Transverse colon (tissue), 4 donors: ENCODE measurements around the gene SSUH2. TPM values are rescaled to one million over a fixed set of nuclear protein-coding genes. Genes with fewer than 3 reads are reported as not detected.

Source experiments
- DNase-seq: peaks from one replicate; pipeline ENCODE4 v3.0.0-alpha.2; 2019
- H3K27ac ChIP-seq, 4 donors: fragments of 200-600 bp; sonication (generic); 2 replicates each; pipeline ENCODE4 v1.5.1; 2016 to 2018; ENCODE audit warnings: inconsistent platforms in 4 of 4
- H3K27me3 ChIP-seq: fragments of 200-600 bp; sonication (generic); 2 replicates; pipeline ENCODE4 v1.5.1; 2017; ENCODE audit warnings: inconsistent platforms
- H3K36me3 ChIP-seq, 4 donors: fragments of 200-600 bp; sonication (generic); 2 replicates each; pipeline ENCODE4 v1.5.1; 2017 to 2019; ENCODE audit warnings: inconsistent platforms in 4 of 4
- H3K4me1 ChIP-seq, 4 donors: fragments of 200-600 bp; sonication (generic); 2 replicates each; pipeline ENCODE4 v1.5.1; 2017 to 2020; ENCODE audit warnings: inconsistent platforms in 4 of 4
- H3K4me3 ChIP-seq, 4 donors: fragments of 200-600 bp; sonication (generic); 1 replicate in 1 of 4; 2 replicates in 3 of 4; pipeline versions ENCODE4 v1.5.1 to v1.6.1; 2017 to 2019; ENCODE audit warnings: inconsistent platforms in 4 of 4
- H3K9me3 ChIP-seq, 2 donors: fragments of 200-600 bp; sonication (generic); 2 replicates each; pipeline ENCODE4 v1.5.1; 2017 to 2019; ENCODE audit warnings: inconsistent platforms in 2 of 2
- CTCF ChIP-seq, 5 experiments: fragments of 200-600 bp in 3 of 5; fragments of 450-650 bp in 2 of 5; sonication (generic) in 3 of 5; IDR thresholded peaks; 1 replicate in 2 of 5; 2 replicates in 3 of 5; pipeline ENCODE4 v1.5.1; 2016 to 2017; ENCODE audit warnings: antibody characterized with exemption in 5 of 5, inconsistent platforms in 3 of 5, mild to moderate bottlenecking in 2 of 5, moderate library complexity in 1 of 5
- EP300 ChIP-seq: sonication (generic); formaldehyde crosslinking; IDR thresholded peaks from one replicate; pipeline ENCODE4 v1.6.1; 2017; ENCODE audit warnings: antibody characterized with exemption, low read depth
- POLR2A ChIP-seq: fragments of 450-650 bp; IDR thresholded peaks from one replicate; pipeline ENCODE4 v1.6.1; 2016; ENCODE audit warnings: antibody characterized with exemption, mild to moderate bottlenecking, moderate library complexity
- POLR2AphosphoS5 ChIP-seq, 3 donors: sonication (generic); formaldehyde crosslinking; IDR thresholded peaks; one replicate each; pipeline ENCODE4 v1.6.1; 2016; ENCODE audit warnings: antibody characterized with exemption in 3 of 3
- WGBS, 2 donors: methylation state at CpG; one replicate each; pipeline ENCODE4 v1.1.5; 2018; ENCODE audit warnings: low coverage in 1 of 2; 5-methylcytosine and 5-hydroxymethylcytosine counted together
- in situ Hi-C, 4 donors: fragments of 200-750 bp; cut with MboI; loops; one replicate each; pipeline versions ENCODE4 v1.15.0 to v1.15.1; 2017; ENCODE audit warnings: low sequenced_read_pairs in 3 of 4, low pct_ligation_motif_present in 1 of 4, low pct_unique_long_range_greater_than_20kb in 1 of 4
- intact Hi-C: fragments of 100-400 bp; cut with DNase I; formaldehyde crosslinking; loops from one replicate; pipeline ENCODE4 v1.15.1; 2023; ENCODE audit warnings: low total_unique reads
- total RNA-seq, 4 donors: library from RNA; depleted of rRNA; stranded (reverse); fragments of >200 nt; gene quantifications; one replicate each; pipeline ENCODE4 v1.1.0, GENCODE V29; 2016

The SSUH2 gene
- total RNA-seq, 4 donors from 2014 or later: 2.9 to 4.1 TPM; not detected in 2

GRCh38 chr3:8595252-8595651 is 49.3 kb downstream of the SSUH2 start:
- H3K27ac ChIP-seq: no peak overlapping the region
- no peak overlapping the region for H3K4me3 ChIP-seq
- TF ChIP-seq CTCF (IDR thresholded peaks at IDR 0.05): no peak
- TF ChIP-seq EP300: no peak
- TF ChIP-seq POLR2A: no peak
- no peak for TF ChIP-seq POLR2AphosphoS5 (IDR thresholded peaks at IDR 0.05)
- in situ Hi-C loops: no loop called here
- 80 to 90% methylated on average over 1 to 3 of the region's 3 CpGs for WGBS, 2 donors
- H3K9me3 ChIP-seq: no peaks in the 10 kb centered on the region
- H3K27me3 ChIP-seq: no peaks in the 10 kb centered on the region
- intact Hi-C loops: no loop called here
- no peaks in the 10 kb centered on the region for H3K4me1 ChIP-seq
- DNase-seq: no peak
- H3K36me3 ChIP-seq: no peaks in the 10 kb centered on the region

GRCh38 chr3:8593021-8593827 is 51.4 kb downstream of the SSUH2 start:
- intact Hi-C loops (no loop called here), in situ Hi-C loops (no loop called here)
- 72 to 88% methylated on average over 5 to 8 of the region's 9 CpGs for WGBS, 2 donors
- DNase-seq: no peak
- no peaks in the 10 kb centered on the region for H3K9me3 ChIP-seq
- no peak for TF ChIP-seq POLR2AphosphoS5 (IDR thresholded peaks at IDR 0.05)
- TF ChIP-seq CTCF (IDR thresholded peaks at IDR 0.05): no peak
- TF ChIP-seq POLR2A: no peak
- TF ChIP-seq EP300: no peak
- H3K4me1 ChIP-seq: no peaks in the 10 kb centered on the region
- no peaks in the 10 kb centered on the region for H3K27me3 ChIP-seq
- no peaks in the 10 kb centered on the region for H3K36me3 ChIP-seq
- no peak overlapping the region for H3K4me3 ChIP-seq
- H3K27ac ChIP-seq: no peak overlapping the region

- intact Hi-C loops: no loop called here
- Histone ChIP-seq H3K27me3 (no peaks in the 10 kb centered on the region), H3K9me3 (no peaks in the 10 kb centered on the region), H3K27ac (no peak overlapping the region), H3K4me3 (no peak overlapping the region), H3K36me3 (no peaks in the 10 kb centered on the region), H3K4me1 (no peaks in the 10 kb centered on the region)
- no peak for DNase-seq
- 71 to 82% methylated on average over 5 to 6 of the region's 6 CpGs for WGBS, 2 donors
- TF ChIP-seq EP300 (no peak), POLR2AphosphoS5 (IDR thresholded peaks at IDR 0.05) (no peak), POLR2A (no peak), CTCF (IDR thresholded peaks at IDR 0.05) (no peak)
- in situ Hi-C loops: no loop called here
Observed at GRCh38 chr3:8589880-8590556, 54.6 kb downstream of the SSUH2 start.

- Histone ChIP-seq H3K27me3 (no peaks in the 10 kb centered on the region), H3K4me1 (no peaks in the 10 kb centered on the region), H3K4me3 (no peak overlapping the region), H3K27ac (no peak overlapping the region), H3K9me3 (no peaks in the 10 kb centered on the region), H3K36me3 (no peaks in the 10 kb centered on the region)
- in situ Hi-C loops: no loop called here
- no peak for TF ChIP-seq POLR2A
- no peak for TF ChIP-seq POLR2AphosphoS5 (IDR thresholded peaks at IDR 0.05)
- no peak for TF ChIP-seq CTCF (IDR thresholded peaks at IDR 0.05)
- no peak for TF ChIP-seq EP300
- no peak for DNase-seq
- WGBS, 2 donors: 83 to 100% methylated on average over 2 of the region's 2 CpGs
- intact Hi-C loops: no loop called here
Observed at GRCh38 chr3:8584661-8585060, 59.9 kb downstream of the SSUH2 start.
